ENCODE measurements around the gene PTPRN2. TPM values are rescaled to one million over a fixed set of nuclear protein-coding genes. Genes with fewer than 3 reads are reported as not detected.

The PTPRN2 gene
- total and polyA plus RNA-seq, 2 of the 13 experiments (the other 11 are each of a cell fraction or from before 2014, with no cell fraction given): 2.5 to 24.2 TPM

- TF ChIP-seq PPARG (CRISPR knock-in tag; conservative IDR thresholded peaks at IDR 0.05): 0 out of 2 replicates have a peak, but pooled peaks have one; percentile 14
- peak; percentile 43; the same call in 1 of the 2 replicates for TF ChIP-seq ZMYM4 (CRISPR knock-in tag; IDR thresholded peaks at IDR 0.05)
- peak; percentile 45; the same call in 1 of the 2 replicates for TF ChIP-seq RXRB (CRISPR knock-in tag; IDR thresholded peaks at IDR 0.05; ENCODE audit: borderline replicate concordance)
- 0 out of 2 replicates have a peak, but pooled peaks have one; percentile 36 for TF ChIP-seq ZMYM3 (CRISPR knock-in tag; IDR thresholded peaks at IDR 0.05)
- TF ChIP-seq BCL6 (CRISPR knock-in tag; IDR thresholded peaks at IDR 0.05): peak; percentile 81
- peak; percentile 58; the same call in 1 of the 2 replicates for TF ChIP-seq ZNF609 (CRISPR knock-in tag; IDR thresholded peaks at IDR 0.05; ENCODE audit: borderline replicate concordance)
- TF ChIP-seq RARA (CRISPR knock-in tag; IDR thresholded peaks at IDR 0.05): peak; percentile 49; the same call in 1 of the 2 replicates
- TF ChIP-seq RCOR2 (CRISPR knock-in tag; IDR thresholded peaks at IDR 0.05): peak; percentile 53; the same call in 1 of the 2 replicates
- peak; percentile 50; the same call in 1 of the 2 replicates for TF ChIP-seq FOXJ3 (CRISPR knock-in tag; IDR thresholded peaks at IDR 0.05; ENCODE audit: borderline replicate concordance)
- TF ChIP-seq, protein P1, sequence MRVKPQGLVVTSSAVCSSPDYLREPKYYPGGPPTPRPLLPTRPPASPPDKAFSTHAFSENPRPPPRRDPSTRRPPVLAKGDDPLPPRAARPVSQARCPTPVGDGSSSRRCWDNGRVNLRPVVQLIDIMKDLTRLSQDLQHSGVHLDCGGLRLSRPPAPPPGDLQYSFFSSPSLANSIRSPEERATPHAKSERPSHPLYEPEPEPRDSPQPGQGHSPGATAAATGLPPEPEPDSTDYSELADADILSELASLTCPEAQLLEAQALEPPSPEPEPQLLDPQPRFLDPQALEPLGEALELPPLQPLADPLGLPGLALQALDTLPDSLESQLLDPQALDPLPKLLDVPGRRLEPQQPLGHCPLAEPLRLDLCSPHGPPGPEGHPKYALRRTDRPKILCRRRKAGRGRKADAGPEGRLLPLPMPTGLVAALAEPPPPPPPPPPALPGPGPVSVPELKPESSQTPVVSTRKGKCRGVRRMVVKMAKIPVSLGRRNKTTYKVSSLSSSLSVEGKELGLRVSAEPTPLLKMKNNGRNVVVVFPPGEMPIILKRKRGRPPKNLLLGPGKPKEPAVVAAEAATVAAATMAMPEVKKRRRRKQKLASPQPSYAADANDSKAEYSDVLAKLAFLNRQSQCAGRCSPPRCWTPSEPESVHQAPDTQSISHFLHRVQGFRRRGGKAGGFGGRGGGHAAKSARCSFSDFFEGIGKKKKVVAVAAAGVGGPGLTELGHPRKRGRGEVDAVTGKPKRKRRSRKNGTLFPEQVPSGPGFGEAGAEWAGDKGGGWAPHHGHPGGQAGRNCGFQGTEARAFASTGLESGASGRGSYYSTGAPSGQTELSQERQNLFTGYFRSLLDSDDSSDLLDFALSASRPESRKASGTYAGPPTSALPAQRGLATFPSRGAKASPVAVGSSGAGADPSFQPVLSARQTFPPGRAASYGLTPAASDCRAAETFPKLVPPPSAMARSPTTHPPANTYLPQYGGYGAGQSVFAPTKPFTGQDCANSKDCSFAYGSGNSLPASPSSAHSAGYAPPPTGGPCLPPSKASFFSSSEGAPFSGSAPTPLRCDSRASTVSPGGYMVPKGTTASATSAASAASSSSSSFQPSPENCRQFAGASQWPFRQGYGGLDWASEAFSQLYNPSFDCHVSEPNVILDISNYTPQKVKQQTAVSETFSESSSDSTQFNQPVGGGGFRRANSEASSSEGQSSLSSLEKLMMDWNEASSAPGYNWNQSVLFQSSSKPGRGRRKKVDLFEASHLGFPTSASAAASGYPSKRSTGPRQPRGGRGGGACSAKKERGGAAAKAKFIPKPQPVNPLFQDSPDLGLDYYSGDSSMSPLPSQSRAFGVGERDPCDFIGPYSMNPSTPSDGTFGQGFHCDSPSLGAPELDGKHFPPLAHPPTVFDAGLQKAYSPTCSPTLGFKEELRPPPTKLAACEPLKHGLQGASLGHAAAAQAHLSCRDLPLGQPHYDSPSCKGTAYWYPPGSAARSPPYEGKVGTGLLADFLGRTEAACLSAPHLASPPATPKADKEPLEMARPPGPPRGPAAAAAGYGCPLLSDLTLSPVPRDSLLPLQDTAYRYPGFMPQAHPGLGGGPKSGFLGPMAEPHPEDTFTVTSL (CRISPR knock-in tag; IDR thresholded peaks at IDR 0.05; ENCODE audit: borderline replicate concordance): peak; percentile 73; the same call in 1 of the 2 replicates
- 0 out of 2 replicates have a peak, but pooled peaks have one; percentile 28 for TF ChIP-seq KLF6 (CRISPR knock-in tag; IDR thresholded peaks at IDR 0.05)
- TF ChIP-seq SALL1 (CRISPR knock-in tag; IDR thresholded peaks at IDR 0.05): peak; percentile 55
- peak; percentile 31; the same call in 1 of the 2 replicates for TF ChIP-seq SAP130 (CRISPR knock-in tag; IDR thresholded peaks at IDR 0.05; ENCODE audit: low read depth)
- peak; percentile 78 for TF ChIP-seq ZNF3 (CRISPR knock-in tag; IDR thresholded peaks at IDR 0.05)
Observed at GRCh38 chr7:158626289-158626688, 38.7 kb upstream of the PTPRN2 start (continued).
